Esophagus squamous epithelium (tissue), 5 donors: ENCODE measurements around the gene GSTM5. TPM values are rescaled to one million over a fixed set of nuclear protein-coding genes. Genes with fewer than 3 reads are reported as not detected.
"Not testable (repeated sequence)": the region's sequence is repeated elsewhere in the genome, so short reads cannot be mapped to it uniquely, and the experiment has no call there.

Experiments
- DNase-seq: peaks from one replicate; lab custom pipeline; 2025; lab: John Stamatoyannopoulos, UW
- H3K27ac ChIP-seq, 4 donors: fragments of 200-600 bp; sonication (generic); one replicate each; pipeline ENCODE4 v1.5.1; 2016 to 2019; ENCODE audit warnings: mild to moderate bottlenecking in 1 of 4
- H3K27me3 ChIP-seq, 4 donors: fragments of 200-600 bp; sonication (generic); 1 replicate in 3 of 4; 2 replicates in 1 of 4; pipeline versions ENCODE4 v1.5.1 to v1.6.0; 2017 to 2021; ENCODE audit warnings: antibody characterized with exemption in 1 of 4
- H3K36me3 ChIP-seq, 3 donors: fragments of 200-600 bp; sonication (generic); one replicate each; pipeline ENCODE4 v1.5.1; 2016 to 2019
- H3K4me1 ChIP-seq, 3 donors: fragments of 200-600 bp; sonication (generic); one replicate each; pipeline ENCODE4 v1.5.1; 2017 to 2019
- H3K4me3 ChIP-seq, 4 donors: fragments of 200-600 bp; sonication (generic); 1 replicate in 3 of 4; 2 replicates in 1 of 4; pipeline ENCODE4 v1.5.1; 2016 to 2019; ENCODE audit warnings: mild to moderate bottlenecking in 2 of 4, moderate library complexity in 1 of 4
- H3K9me3 ChIP-seq, 3 donors: fragments of 200-600 bp; sonication (generic); one replicate each; pipeline ENCODE4 v1.5.1; 2016 to 2019
- CTCF ChIP-seq, 6 experiments: fragments of 450-650 bp in 4 of 6; fragments of 200-600 bp in 2 of 6; sonication (generic) in 2 of 6; IDR thresholded peaks; one replicate each; pipeline ENCODE4 v1.5.1; 2016 to 2019; ENCODE audit warnings: antibody characterized with exemption in 6 of 6, mild to moderate bottlenecking in 4 of 6, moderate library complexity in 4 of 6
- POLR2A ChIP-seq, 4 donors: fragments of 450-650 bp; IDR thresholded peaks; one replicate each; pipeline ENCODE4 v1.6.1; 2017; ENCODE audit warnings: antibody characterized with exemption in 4 of 4, mild to moderate bottlenecking in 4 of 4, moderate library complexity in 3 of 4
- WGBS, 2 donors: methylation state at CpG; one replicate each; pipeline ENCODE4 v1.1.5; 2018; 5-methylcytosine and 5-hydroxymethylcytosine counted together
- intact Hi-C: fragments of 100-400 bp; cut with DNase I; formaldehyde crosslinking; loops from one replicate; pipeline ENCODE4 v1.15.0; 2022
- total RNA-seq, 4 donors: library from RNA; depleted of rRNA; stranded (reverse); fragments of >200 nt; gene quantifications; one replicate each; pipeline ENCODE4 v1.1.0, GENCODE V29; 2016
- donor health status: DM: yes; HTN: yes; CAD: no.

GSTM5 gene
- total RNA-seq, 4 donors from 2014 or later: 2.2 to 4.6 TPM; not detected in 2

DNA sequence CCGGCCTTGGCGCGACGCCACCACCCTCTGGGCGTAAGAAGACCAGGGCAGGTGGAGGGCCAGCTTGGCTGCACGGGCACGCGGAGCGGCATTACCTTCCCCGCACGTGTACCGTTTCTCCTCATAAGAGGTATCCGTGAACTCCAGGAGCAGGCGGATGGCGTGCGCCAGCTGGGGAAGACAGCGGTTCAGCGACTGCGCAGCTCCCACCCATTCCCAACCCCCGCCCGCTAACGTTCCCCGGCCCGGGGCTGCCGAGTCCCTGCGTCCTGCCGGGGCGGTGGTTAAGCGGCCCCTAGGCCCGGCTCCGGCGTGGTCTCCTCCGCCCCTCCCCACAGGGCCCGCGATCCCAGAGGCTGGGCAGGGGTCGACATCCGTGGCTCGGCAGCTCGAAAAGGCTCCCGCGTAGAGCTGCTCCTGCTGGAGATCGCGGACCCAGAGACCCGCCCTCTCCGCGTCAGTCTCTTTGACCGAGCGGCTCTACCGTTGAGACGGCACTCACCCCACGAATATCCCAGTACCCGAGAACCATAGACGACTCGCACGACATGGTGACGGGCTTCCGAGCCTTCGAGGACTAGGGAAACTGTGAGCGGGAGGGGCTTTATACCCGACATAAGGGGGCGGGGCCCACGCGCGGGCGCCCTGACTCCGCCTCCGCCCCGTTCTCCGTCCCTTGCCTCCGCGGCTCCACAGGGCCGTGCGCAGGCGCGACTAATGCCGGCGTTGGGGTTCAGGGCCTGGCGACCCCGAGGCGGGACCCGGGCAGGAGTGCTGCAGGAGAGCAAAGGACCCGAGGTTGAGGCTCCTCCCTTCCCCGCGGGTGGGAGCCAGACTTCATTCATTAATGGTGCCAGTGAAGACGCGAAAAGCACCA, 27.9 kb downstream of the GSTM5 start:
- H3K27ac ChIP-seq: peak overlapping the region; percentile 76 to 89 (median 86)
- H3K9me3 ChIP-seq: no peaks in the 10 kb centered on the region
- 0 to 1% methylated on average over 11 to 35 of the region's 86 CpGs for WGBS, 2 donors
- peaks cover 0 to 20% (median 0%) of the 10 kb centered on the region in 3 donors for H3K36me3 ChIP-seq
- H3K4me1 ChIP-seq: peaks cover 3 to 24% (median 5%) of the 10 kb centered on the region in 3 donors
- peak overlapping the region; percentile 74 to 83 (median 80) for H3K4me3 ChIP-seq
- peaks cover 0 to 4% (median 0%) of the 10 kb centered on the region in 4 donors for H3K27me3 ChIP-seq
- intact Hi-C loops: no loop called here
- no peak for DNase-seq
- TF ChIP-seq CTCF (IDR thresholded peaks at IDR 0.05) (no peak), POLR2A (IDR thresholded peaks at IDR 0.05) (peak in 3 of 4 donors; percentile 30 to 80 (median 76))

- peaks cover 3 to 24% (median 5%) of the 10 kb centered on the region in 3 donors for H3K4me1 ChIP-seq
- peak within 1 kb of the TSS; percentile 74 to 83 (median 80) for H3K4me3 ChIP-seq
- intact Hi-C loops: no loop called here
- H3K27me3 ChIP-seq: peaks cover 0 to 4% (median 0%) of the 10 kb centered on the region in 4 donors
- no peaks in the 10 kb centered on the region for H3K9me3 ChIP-seq
- no peak for DNase-seq
- H3K36me3 ChIP-seq: peaks cover 0 to 20% (median 0%) of the 10 kb centered on the region in 3 donors
- peak within 1 kb of the TSS; percentile 76 to 89 (median 86) for H3K27ac ChIP-seq
- TF ChIP-seq CTCF (IDR thresholded peaks at IDR 0.05) (no peak), POLR2A (IDR thresholded peaks at IDR 0.05) (no peak)
- 1 to 14% methylated on average over 9 of the region's 10 CpGs for WGBS, 2 donors
Observed at GRCh38 chr1:109740615-109741373, 28.7 kb downstream of the GSTM5 start, which contains the start of gene GSTM3. GSTM3 (minus strand) TSS chr1:109741038; CDS start chr1:109740287, 751 bp downstream.

GRCh38 chr1:109748311-109748710, 36.3 kb downstream of the GSTM5 start:
- intact Hi-C loops, H3K9me3 ChIP-seq, H3K36me3 ChIP-seq, H3K27ac ChIP-seq, H3K4me1 ChIP-seq, DNase-seq, H3K4me3 ChIP-seq: not testable (repeated sequence)
- 81% methylated on average over 7 of the region's 10 CpGs; no CpG with 5 or more reads in 1 of the 2 donors for WGBS, 2 donors
- peaks cover 0 to 20% (median 0%) of the 10 kb centered on the region in 4 donors for H3K27me3 ChIP-seq

GRCh38 chr1:109749221-109749620, 37.2 kb downstream of the GSTM5 start:
- H3K27me3 ChIP-seq: peaks cover 0 to 20% (median 0%) of the 10 kb centered on the region in 4 donors
- no peaks in the 10 kb centered on the region for H3K9me3 ChIP-seq
- no peak overlapping the region for H3K27ac ChIP-seq
- TF ChIP-seq CTCF (IDR thresholded peaks at IDR 0.05): no peak
- no peak for TF ChIP-seq POLR2A (IDR thresholded peaks at IDR 0.05)
- intact Hi-C loops: no loop called here
- no peak for DNase-seq
- H3K36me3 ChIP-seq: no peaks in the 10 kb centered on the region
- no peaks in the 10 kb centered on the region for H3K4me1 ChIP-seq
- no peak overlapping the region for H3K4me3 ChIP-seq

DNA sequence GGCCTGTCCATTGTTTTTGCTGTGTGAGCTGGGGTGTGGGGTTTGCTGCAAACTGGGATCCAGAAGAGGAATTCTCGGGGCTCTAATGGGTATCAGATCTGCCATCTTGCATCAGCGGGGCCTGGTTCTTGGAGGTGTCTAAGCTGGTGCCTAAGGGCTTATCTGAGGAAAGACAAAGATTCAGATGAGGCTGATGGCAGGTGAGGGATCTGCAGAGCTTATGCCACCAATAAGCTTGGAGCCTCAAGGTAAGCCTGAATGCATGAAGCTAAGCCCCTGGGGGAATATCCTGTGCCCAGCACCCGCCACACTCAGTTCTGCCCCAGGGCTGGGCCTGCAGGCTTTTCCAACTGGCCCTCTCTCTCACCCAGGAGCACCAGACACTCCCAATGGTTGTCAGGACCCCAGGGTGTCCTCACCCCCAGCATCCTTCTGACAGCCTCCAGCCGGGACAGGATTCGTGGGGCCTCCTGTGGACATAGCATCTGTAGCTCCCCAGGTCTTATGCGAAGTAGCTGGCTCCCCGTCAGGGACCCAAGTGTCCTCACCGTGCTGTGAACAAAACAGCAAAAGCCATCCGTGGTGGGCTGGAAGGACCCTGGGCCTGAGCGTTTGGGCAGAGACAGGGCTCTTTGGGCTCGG, 38.3 kb downstream of the GSTM5 start:
- no peak for TF ChIP-seq CTCF (IDR thresholded peaks at IDR 0.05)
- TF ChIP-seq POLR2A (IDR thresholded peaks at IDR 0.05): no peak
- DNase-seq: no peak
- H3K4me1 ChIP-seq: no peaks in the 10 kb centered on the region
- no peaks in the 10 kb centered on the region for H3K36me3 ChIP-seq
- no peaks in the 10 kb centered on the region for H3K9me3 ChIP-seq
- H3K27ac ChIP-seq: no peak overlapping the region
- H3K27me3 ChIP-seq: peaks cover 0 to 20% (median 0%) of the 10 kb centered on the region in 4 donors
- intact Hi-C loops: no loop called here
- 87 to 92% methylated on average over 8 to 10 of the region's 11 CpGs for WGBS, 2 donors
- H3K4me3 ChIP-seq: no peak overlapping the region
